ENCODE results near the gene MPP2. TPM values are rescaled to one million over a fixed set of nuclear protein-coding genes. Genes with fewer than 3 reads are reported as not detected.

MPP2 gene
- total and polyA plus RNA-seq, 2 donors (not counting 3 experiments of a cell fraction or from before 2014, with no cell fraction given), result 1.4 to 1.6 TPM

DNA sequence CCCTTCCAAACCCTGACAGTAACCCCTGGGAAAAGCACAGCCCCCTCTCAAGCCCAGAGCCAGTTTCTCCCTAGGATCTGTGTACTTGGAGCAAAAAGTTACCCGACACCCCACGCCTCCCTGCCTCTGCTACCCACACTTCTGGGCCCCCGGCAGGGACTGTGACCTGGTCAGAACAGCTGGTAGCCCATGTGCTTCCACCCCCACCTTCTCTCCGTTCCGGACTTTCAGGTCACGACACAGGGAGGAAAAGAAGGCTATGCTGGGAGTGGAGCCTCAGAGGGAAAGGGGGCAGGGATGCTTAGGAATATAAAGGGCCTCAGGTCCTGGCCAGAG, 28.6 kb upstream of the MPP2 start:
- CTCF ChIA-PET, result interaction anchor here (1.2 kb wide), 2 partner anchors 8 to 55 kb away, joined by 3 read pairs; no protein-coding TSS in a partner anchor
- Histone ChIP-seq H3K27me3 (ENCODE audit: control insufficient read depth in 2 of 2, insufficient read depth in 2 of 2, low read length in 2 of 2) (peaks cover 0 to 4% of the 10 kb centered on the region in 2 experiments), H3K4me1 (ENCODE audit: control insufficient read depth, extremely low read depth, insufficient read depth, low read length) (no peaks in the 10 kb centered on the region), H3K4me2 (ENCODE audit: insufficient read depth, low read length) (no peak overlapping the region), H3K4me3 (replicated peaks in 1 of 3; ENCODE audit: insufficient read depth in 1 of 3, low read depth in 1 of 3, low read length in 3 of 3) (no peak overlapping the region), H2AFZ (ENCODE audit: low read depth, low read length) (no peak overlapping the region), H3K9me1 (replicated peaks; ENCODE audit: control insufficient read depth, extremely low read depth, insufficient read depth, low read length) (no peaks in the 10 kb centered on the region), H3K9ac (replicated peaks; ENCODE audit: extremely low read depth, insufficient read depth, low read length) (no peak overlapping the region), H3K9me3 (replicated peaks; ENCODE audit: control insufficient read depth, insufficient read depth, low read length) (no peaks in the 10 kb centered on the region), H3K79me2 (ENCODE audit: control insufficient read depth, insufficient read depth, low read length) (no peaks in the 10 kb centered on the region), H3K27ac (ENCODE audit: insufficient read depth, low read depth, low read length) (no peak overlapping the region), H3K36me3 (ENCODE audit: control insufficient read depth in 2 of 2, extremely low read depth in 1 of 2, insufficient read depth in 2 of 2, low read length in 2 of 2) (no peaks in the 10 kb centered on the region), H4K20me1 (replicated peaks; ENCODE audit: control insufficient read depth, extremely low read depth, insufficient read depth, low read length) (no peaks in the 10 kb centered on the region)
- POLR2A ChIA-PET, result no interaction called here
- FAIRE-seq (no peak), DNase-seq (ENCODE audit: low read depth, low spot score) (no peak)
- BruUV-seq (replicated peaks), result no TSS peak
- dilution Hi-C loops (cut with MboI; ENCODE audit: extremely low pct_ligation_motif_present, low sequenced_read_pairs), result no loop called here
- no peak for TF ChIP-seq MYC (IDR thresholded peaks at IDR 0.05; ENCODE audit: low read depth, low read length)
- TF ChIP-seq, protein P1, sequence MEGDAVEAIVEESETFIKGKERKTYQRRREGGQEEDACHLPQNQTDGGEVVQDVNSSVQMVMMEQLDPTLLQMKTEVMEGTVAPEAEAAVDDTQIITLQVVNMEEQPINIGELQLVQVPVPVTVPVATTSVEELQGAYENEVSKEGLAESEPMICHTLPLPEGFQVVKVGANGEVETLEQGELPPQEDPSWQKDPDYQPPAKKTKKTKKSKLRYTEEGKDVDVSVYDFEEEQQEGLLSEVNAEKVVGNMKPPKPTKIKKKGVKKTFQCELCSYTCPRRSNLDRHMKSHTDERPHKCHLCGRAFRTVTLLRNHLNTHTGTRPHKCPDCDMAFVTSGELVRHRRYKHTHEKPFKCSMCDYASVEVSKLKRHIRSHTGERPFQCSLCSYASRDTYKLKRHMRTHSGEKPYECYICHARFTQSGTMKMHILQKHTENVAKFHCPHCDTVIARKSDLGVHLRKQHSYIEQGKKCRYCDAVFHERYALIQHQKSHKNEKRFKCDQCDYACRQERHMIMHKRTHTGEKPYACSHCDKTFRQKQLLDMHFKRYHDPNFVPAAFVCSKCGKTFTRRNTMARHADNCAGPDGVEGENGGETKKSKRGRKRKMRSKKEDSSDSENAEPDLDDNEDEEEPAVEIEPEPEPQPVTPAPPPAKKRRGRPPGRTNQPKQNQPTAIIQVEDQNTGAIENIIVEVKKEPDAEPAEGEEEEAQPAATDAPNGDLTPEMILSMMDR (IDR thresholded peaks at IDR 0.05; ENCODE audit: extremely low read depth in 1 of 2, insufficient read depth in 1 of 2, low read depth in 1 of 2, low read length in 2 of 2), result no peak
- no peak for TF ChIP-seq POLR2AphosphoS5 (IDR thresholded peaks at IDR 0.05; ENCODE audit: insufficient read depth, low read depth, low read length)
- intact Hi-C loops (cut with micrococcal nuclease), result no loop called here

DNA sequence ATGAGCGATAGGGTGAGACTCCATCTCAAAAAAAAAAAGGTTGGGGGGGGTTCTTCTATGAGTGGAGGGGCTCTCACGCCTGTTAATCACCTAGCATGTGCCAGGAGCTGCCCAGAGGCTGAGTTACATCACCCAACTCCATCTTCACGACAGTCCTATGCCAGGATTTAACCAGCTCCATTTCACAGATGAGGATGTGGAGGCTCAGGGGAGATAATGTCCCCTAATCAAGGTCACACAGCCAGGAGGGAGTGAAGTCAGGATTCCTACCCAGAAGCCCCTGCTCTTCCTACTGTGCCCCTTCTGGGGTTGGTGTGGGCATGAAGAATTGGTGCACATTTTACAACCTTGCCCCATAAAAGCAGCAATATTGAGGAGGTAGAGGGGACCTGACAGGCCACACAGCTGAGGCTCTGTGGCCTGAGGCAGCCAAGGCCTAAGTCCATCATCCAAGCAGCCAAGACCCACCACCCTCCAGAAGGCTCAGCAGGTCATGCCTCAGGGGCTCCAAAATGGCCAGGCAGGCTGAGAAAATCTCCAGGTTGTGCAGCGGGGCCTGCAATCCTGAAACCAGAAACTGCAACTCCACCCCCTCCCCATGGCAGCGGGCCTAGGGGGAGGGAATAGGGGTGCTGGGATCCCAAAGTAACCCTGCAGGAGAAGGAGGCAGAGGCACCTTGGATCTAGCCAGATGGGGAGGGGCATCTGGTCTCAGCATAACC, 28.0 kb upstream of the MPP2 start:
- no peak for FAIRE-seq
- H3K9ac ChIP-seq (replicated peaks; ENCODE audit: extremely low read depth, insufficient read depth, low read length), result no peak overlapping the region
- POLR2A ChIA-PET, result no interaction called here

More for the DNA sequence above, 28.0 kb upstream of the MPP2 start:
- H3K4me1 ChIP-seq (ENCODE audit: control insufficient read depth, extremely low read depth, insufficient read depth, low read length), result no peaks in the 10 kb centered on the region
- dilution Hi-C loops (cut with MboI; ENCODE audit: extremely low pct_ligation_motif_present, low sequenced_read_pairs) (no loop called here), intact Hi-C loops (cut with micrococcal nuclease) (no loop called here)
- no TSS peak for BruUV-seq (replicated peaks)
- H3K9me3 ChIP-seq (replicated peaks; ENCODE audit: control insufficient read depth, insufficient read depth, low read length), result no peaks in the 10 kb centered on the region
- H3K9me1 ChIP-seq (replicated peaks; ENCODE audit: control insufficient read depth, extremely low read depth, insufficient read depth, low read length), result no peaks in the 10 kb centered on the region
- H4K20me1 ChIP-seq (replicated peaks; ENCODE audit: control insufficient read depth, extremely low read depth, insufficient read depth, low read length), result no peaks in the 10 kb centered on the region
- peaks cover 0 to 4% of the 10 kb centered on the region in 2 experiments for H3K27me3 ChIP-seq (ENCODE audit: control insufficient read depth in 2 of 2, insufficient read depth in 2 of 2, low read length in 2 of 2)
- no peak overlapping the region for H2AFZ ChIP-seq (ENCODE audit: low read depth, low read length)
- no peak for DNase-seq (ENCODE audit: low read depth, low spot score)
- no peak overlapping the region for H3K4me2 ChIP-seq (ENCODE audit: insufficient read depth, low read length)
- H3K36me3 ChIP-seq (ENCODE audit: control insufficient read depth in 2 of 2, extremely low read depth in 1 of 2, insufficient read depth in 2 of 2, low read length in 2 of 2), result no peaks in the 10 kb centered on the region
- no peaks in the 10 kb centered on the region for H3K79me2 ChIP-seq (ENCODE audit: control insufficient read depth, insufficient read depth, low read length)
- TF ChIP-seq POLR2A (IDR thresholded peaks at IDR 0.05; ENCODE audit: low read depth, low read length) (no peak), GATA2 (IDR thresholded peaks at IDR 0.05; ENCODE audit: insufficient read depth, insufficient read length, low read depth, low read length) (no peak), EZH2 (IDR thresholded peaks at IDR 0.05; ENCODE audit: borderline replicate concordance, low read depth, low read length, severe bottlenecking) (no peak), MYC (IDR thresholded peaks at IDR 0.05; ENCODE audit: low read depth, low read length) (no peak), FOS (IDR thresholded peaks at IDR 0.05; ENCODE audit: borderline replicate concordance, insufficient read depth, low read length) (no peak), JUN (IDR thresholded peaks at IDR 0.05; ENCODE audit: borderline replicate concordance, insufficient read depth, insufficient read length, low read depth) (no peak), POLR2AphosphoS5 (IDR thresholded peaks at IDR 0.05; ENCODE audit: insufficient read depth, low read depth, low read length) (no peak)
- TF ChIP-seq, protein P1 (IDR thresholded peaks at IDR 0.05; ENCODE audit: extremely low read depth in 1 of 2, insufficient read depth in 1 of 2, low read depth in 1 of 2, low read length in 2 of 2), result no peak
- TF ChIP-seq, protein P2, sequence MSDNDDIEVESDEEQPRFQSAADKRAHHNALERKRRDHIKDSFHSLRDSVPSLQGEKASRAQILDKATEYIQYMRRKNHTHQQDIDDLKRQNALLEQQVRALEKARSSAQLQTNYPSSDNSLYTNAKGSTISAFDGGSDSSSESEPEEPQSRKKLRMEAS (IDR thresholded peaks at IDR 0.05; ENCODE audit: insufficient read depth, insufficient read length), result no peak
- no peak overlapping the region for H3K27ac ChIP-seq (ENCODE audit: insufficient read depth, low read depth, low read length)
- no peak overlapping the region for H3K4me3 ChIP-seq (replicated peaks in 1 of 3; ENCODE audit: insufficient read depth in 1 of 3, low read depth in 1 of 3, low read length in 3 of 3)
- CTCF ChIA-PET, result interaction anchor here (1.2 kb wide), 2 partner anchors 9 to 55 kb away, joined by 3 read pairs; no protein-coding TSS in a partner anchor
